Measurements from ENCODE around the gene EYA2.

GRCh38 chr20:47033665-47034064, 139.0 kb downstream of the EYA2 start:
- TF ChIP-seq CTCF (IDR thresholded peaks at IDR 0.05; ENCODE audit: poor library complexity) (no peak), EZH2phosphoT487 (IDR thresholded peaks at IDR 0.05; ENCODE audit: low read depth, severe bottlenecking, unreplicated experiment) (no peak), EZH2 (IDR thresholded peaks at IDR 0.05; ENCODE audit: borderline replicate concordance) (no peak)

All from hepatocyte (in vitro differentiated cells).